GM21390 (cell line): ENCODE measurements around the gene SNAP25.

ENCODE experiments used
- ATAC-seq: cut with Tn5 transposase; IDR thresholded peaks from one replicate; pipeline ENCODE4 v1.9.1; 2021; ENCODE audit not compliant: unreplicated experiment

Gene SNAP25

GRCh38 chr20:10300582-10301446, 82.2 kb downstream of the SNAP25 start:
- ATAC-seq: no peak

- ATAC-seq: no peak
These were observed 85.2 kb downstream of the SNAP25 start for GRCh38 chr20:10303852-10304251.

GRCh38 chr20:10304471-10305046, 85.9 kb downstream of the SNAP25 start:
- ATAC-seq: no peak

- no peak for ATAC-seq
These were observed 88.1 kb downstream of the SNAP25 start for GRCh38 chr20:10306440-10307358.

DNA sequence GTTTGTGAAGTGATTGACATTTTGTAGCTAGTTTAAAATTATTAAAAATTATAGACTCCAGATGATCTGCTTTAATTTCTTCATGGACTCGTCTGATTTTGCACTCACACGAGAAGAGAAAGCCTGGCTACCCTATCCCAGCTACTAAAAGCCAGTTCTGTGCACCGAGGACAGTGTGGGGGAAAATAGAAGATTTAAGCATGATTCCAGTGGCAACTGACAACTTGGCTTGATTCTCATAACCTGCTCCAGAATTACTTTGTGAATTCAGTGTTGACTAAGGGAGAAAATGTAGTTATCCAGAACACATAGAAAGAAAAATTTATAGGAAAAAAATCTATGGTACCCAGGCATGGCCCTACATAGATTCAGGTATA, 88.7 kb downstream of the SNAP25 start:
- no peak for ATAC-seq

- ATAC-seq: no peak
These were observed 90.0 kb downstream of the SNAP25 start for GRCh38 chr20:10308652-10309051.

- no peak for ATAC-seq
These were observed 90.7 kb downstream of the SNAP25 start for GRCh38 chr20:10309326-10309725.

DNA sequence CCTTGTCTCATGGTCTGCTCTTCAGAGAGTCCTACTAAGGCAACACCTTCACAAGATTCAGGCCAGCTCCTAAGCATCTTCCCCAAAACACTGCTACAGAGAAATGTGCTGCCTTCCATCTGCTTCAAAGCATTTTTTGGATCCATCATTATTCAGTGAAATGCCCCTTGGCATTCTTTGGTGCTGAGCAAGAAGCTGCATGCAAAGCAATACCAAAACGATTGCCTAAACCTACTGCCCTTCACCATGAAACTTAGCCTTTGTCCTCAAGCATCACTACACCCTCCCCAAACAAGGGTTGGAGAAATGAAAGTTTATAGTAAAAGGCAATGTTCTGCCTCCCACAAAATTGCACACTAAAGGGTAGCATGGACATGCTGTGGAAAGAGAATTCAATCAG, 93.5 kb downstream of the SNAP25 start:
- ATAC-seq: no peak

- ATAC-seq: no peak
These were observed 94.6 kb downstream of the SNAP25 start for GRCh38 chr20:10313215-10313614.

- no peak for ATAC-seq
These were observed 95.1 kb downstream of the SNAP25 start for GRCh38 chr20:10313701-10314100.

GRCh38 chr20:10314198-10314597, 95.6 kb downstream of the SNAP25 start:
- no peak for ATAC-seq

DNA sequence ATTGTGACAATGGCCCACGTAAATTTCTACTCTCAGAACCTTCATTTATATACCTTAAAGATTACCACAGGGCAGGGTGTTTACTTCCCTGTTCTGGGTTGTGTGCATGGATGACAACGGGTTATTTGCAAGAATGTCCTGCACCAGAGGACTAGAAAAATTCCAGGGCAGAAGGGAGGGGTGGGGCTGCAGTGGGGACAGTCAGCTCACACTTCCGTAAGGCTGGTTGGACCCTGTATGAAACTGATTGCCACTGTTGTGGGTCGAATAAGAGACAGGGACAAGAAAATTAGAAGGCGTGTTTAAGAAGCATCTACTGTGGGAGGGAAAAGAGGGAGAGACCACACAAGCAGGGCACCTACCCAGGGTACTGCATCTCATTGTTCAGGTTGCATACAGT, 96.5 kb downstream of the SNAP25 start:
- no peak for ATAC-seq

DNA sequence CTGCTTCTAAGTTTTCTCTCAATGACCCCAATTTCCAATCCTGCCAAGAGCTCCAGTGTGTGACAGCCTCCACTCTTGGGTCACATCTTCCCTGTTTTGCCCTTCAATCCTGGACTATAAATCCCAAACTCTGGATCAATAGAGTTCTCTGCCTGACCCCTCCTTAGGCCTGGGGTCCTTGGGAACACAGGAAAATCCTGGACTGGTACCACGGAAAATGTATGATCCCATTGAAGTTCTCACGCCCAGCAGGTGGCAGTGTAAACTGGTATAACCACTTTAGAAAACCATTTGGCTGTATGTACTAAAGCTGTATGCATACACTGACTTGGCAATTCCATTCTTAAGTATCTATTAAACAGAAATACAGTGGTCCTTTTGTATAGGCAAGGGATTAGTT, 98.0 kb downstream of the SNAP25 start:
- ATAC-seq: no peak

DNA sequence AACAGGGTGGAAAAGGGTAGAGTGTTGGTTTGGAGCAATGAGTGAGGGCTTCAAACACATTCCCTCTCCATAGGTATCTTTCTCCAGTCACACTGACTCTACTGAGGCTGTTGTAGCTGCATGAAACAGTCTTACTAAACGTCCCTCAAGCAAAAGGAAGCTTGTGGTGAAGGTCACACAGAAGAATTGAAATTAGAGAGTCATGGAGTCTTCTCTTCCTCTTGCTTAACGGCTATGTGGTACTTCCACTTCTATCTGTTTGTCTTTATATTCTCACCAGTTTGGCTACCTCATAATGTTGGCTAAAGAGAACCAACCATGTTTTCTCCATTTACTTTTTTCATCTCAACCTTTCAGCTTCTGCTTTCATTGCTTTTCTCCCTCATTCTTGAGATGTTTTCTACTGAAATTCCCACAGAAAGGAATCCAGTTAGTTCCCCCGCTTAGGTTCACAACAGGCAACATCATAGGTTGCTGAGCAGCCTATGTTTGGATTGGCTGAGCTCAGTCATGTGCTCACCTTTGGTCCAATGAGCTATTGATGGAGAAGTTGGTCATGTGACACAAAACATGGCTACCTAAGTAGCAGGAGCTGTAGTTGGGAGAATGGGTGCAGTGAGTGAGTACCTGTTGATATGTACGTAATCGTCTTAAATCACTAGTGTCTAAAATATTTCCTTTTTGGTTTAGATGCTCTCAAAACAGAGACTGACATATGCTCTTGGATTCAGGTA, 99.8 kb downstream of the SNAP25 start:
- ATAC-seq: no peak

- no peak for ATAC-seq
These were observed 101.2 kb downstream of the SNAP25 start for GRCh38 chr20:10319855-10320254.

DNA sequence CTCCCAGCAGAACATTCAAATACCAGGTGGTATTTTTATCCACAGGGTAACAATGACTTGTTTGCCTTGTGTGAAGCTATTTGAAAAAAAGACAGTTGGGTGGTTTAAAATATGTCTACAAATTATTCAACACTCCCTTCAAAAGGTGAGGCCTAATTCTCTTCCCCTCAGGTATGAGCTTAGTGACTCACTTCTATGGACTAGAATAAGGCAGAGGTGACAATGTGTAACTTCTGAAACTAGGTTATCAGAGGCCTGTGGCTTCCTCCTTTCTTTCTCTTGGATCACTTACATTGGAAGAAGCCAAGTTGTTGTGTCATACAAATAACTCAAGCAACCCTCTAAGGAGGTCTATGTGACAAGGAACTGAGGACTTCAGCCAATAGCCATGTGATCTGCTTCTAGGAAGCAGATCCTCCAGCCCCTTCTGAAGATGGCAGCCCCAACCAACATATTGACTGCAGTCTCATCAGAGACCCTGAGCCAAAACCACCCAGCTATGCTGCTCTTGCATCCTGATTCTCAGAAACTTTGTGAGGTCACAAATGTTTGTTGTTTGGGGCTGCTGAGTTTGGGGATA, 102.6 kb downstream of the SNAP25 start:
- ATAC-seq: no peak

DNA sequence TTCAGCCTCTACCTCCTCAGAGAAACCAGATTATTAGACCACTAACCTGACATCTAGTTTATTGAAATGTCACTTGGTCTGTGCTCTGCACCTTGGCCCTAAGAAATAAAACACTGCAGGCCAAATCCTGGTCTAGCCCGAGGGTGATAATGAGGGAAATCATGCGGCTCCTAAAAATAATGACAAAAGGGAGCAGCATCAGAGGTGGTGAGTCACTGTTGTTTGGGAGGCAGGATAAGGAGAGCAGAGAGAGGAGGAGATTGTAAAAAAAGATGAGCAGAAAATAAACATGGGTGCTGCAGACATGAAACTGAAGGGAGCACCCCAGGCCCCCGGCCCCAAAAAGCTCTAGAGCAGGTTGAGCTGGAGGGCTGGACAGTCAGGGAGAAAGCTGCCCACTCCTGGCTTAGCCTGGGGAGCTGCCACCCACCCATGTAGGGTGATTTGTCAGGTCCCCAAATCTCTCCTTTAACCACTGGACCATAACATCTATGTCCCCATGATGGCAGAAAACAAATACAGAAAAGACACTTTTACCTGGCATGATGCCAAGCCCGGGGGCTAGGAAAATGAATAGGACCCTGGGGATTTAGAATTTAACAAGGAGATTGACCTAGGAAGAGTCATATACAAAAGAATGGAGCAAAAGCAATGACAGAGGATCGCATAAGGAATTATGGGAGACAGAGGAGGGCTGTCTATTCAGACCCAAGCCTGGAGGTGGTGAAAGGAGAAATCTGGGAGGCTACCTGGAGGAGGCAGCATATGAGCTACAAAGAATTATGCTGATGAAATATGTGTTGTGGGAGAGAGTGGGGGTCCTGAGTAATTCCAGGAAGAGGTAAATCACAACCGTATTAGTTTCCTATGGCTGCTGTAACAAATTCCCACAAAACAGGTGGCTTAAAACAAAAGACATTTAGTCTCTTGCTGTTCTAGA, 103.7 kb downstream of the SNAP25 start:
- ATAC-seq: no peak

- no peak for ATAC-seq
These were observed 105.1 kb downstream of the SNAP25 start for GRCh38 chr20:10323729-10324128.

- no peak for ATAC-seq
These were observed 105.7 kb downstream of the SNAP25 start for GRCh38 chr20:10324198-10324847.
